Retinal pigment epithelial cell (primary cell): Measurements from ENCODE around the gene DNAH11.

Experiments
- DNase-seq: peaks from one replicate; pipeline ENCODE4 v3.0.0-alpha.2; 2010; ENCODE audit warnings: low read depth
- H3K4me3 ChIP-seq: 2 replicates; pipeline ENCODE4 v1.5.1; 2011; ENCODE audit warnings: mild to moderate bottlenecking, low read length, control low read depth, moderate library complexity
- CTCF ChIP-seq: conservative IDR thresholded peaks from 2 replicates; pipeline ENCODE4 v1.5.1; 2011; ENCODE audit warnings: low read depth, low read length, control low read depth, inconsistent platforms

The DNAH11 gene

GRCh38 chr7:21640105-21640504, 97.3 kb downstream of the DNAH11 start:
- H3K4me3 ChIP-seq = no peak overlapping the region
- TF ChIP-seq CTCF = no peak

GRCh38 chr7:21641546-21641945, 98.7 kb downstream of the DNAH11 start:
- no peak overlapping the region for H3K4me3 ChIP-seq
- TF ChIP-seq CTCF = no peak
- DNase-seq = no peak

More at GRCh38 chr7:21640105-21640504, 97.3 kb downstream of the DNAH11 start:
- no peak for DNase-seq

- H3K4me3 ChIP-seq = no peak overlapping the region
- TF ChIP-seq CTCF = no peak
- no peak for DNase-seq
These were observed 99.6 kb downstream of the DNAH11 start for GRCh38 chr7:21642422-21642821.

- no peak for DNase-seq
- TF ChIP-seq CTCF = no peak
- H3K4me3 ChIP-seq = no peak overlapping the region
These were observed 108.9 kb downstream of the DNAH11 start for GRCh38 chr7:21651697-21652096.

- no peak for TF ChIP-seq CTCF
- no peak overlapping the region for H3K4me3 ChIP-seq
- DNase-seq = no peak
These were observed 110.8 kb downstream of the DNAH11 start for GRCh38 chr7:21653623-21654022.

- no peak for DNase-seq
- H3K4me3 ChIP-seq = no peak overlapping the region
- no peak for TF ChIP-seq CTCF
These were observed 113.2 kb downstream of the DNAH11 start for GRCh38 chr7:21656081-21656480.

- TF ChIP-seq CTCF = no peak
- no peak overlapping the region for H3K4me3 ChIP-seq
- DNase-seq = no peak
These were observed 114.0 kb downstream of the DNAH11 start for GRCh38 chr7:21656796-21657195.
